ENCODE measurements around the gene PSAPL1. TPM values are rescaled to one million over a fixed set of nuclear protein-coding genes. Genes with fewer than 3 reads are reported as not detected.

PSAPL1 gene
- polyA plus RNA-seq, 1 donor from 2014 or later, result not detected

GRCh38 chr4:7382634-7383014 lies 52.1 kb downstream of the PSAPL1 start:
- Mint-ChIP-seq H3K4me1 (no peaks in the 10 kb centered on the region), H3K27me3 (peaks cover 4% of the 10 kb centered on the region), H3K36me3 (no peaks in the 10 kb centered on the region), H3K9me3 (peaks cover 0 to 5% (median 2%) of the 10 kb centered on the region in 3 donors), H3K4me3 (no peak overlapping the region), H3K27ac (no peak overlapping the region)

GRCh38 chr4:7381890-7382633 lies 52.7 kb downstream of the PSAPL1 start:
- Mint-ChIP-seq H3K4me3 (no peak overlapping the region), H3K36me3 (no peaks in the 10 kb centered on the region), H3K27ac (no peak overlapping the region), H3K9me3 (peaks cover 1 to 8% (median 2%) of the 10 kb centered on the region in 3 donors), H3K27me3 (peaks cover 4% of the 10 kb centered on the region), H3K4me1 (peaks cover 0 to under 1% (median 0%) of the 10 kb centered on the region in 3 donors)

GRCh38 chr4:7381221-7381889 lies 53.4 kb downstream of the PSAPL1 start:
- Mint-ChIP-seq H3K9me3 (peaks cover under 1 to 8% (median 7%) of the 10 kb centered on the region in 3 donors), H3K4me1 (peaks cover 0 to 3% (median 0%) of the 10 kb centered on the region in 3 donors), H3K27ac (no peak overlapping the region), H3K36me3 (no peaks in the 10 kb centered on the region), H3K27me3 (peaks cover 7% of the 10 kb centered on the region), H3K4me3 (peak overlapping the region in 1 of 4 donors; percentile 32)

Other genes with a start within 250 kb of the PSAPL1 start
- gene SORCS2, start 242.4 kb downstream of the PSAPL1 start, polyA plus RNA-seq, result not detected